Measurements from ENCODE around the gene PSME3. TPM values are rescaled to one million over a fixed set of nuclear protein-coding genes. Genes with fewer than 3 reads are reported as not detected.
A peak's percentile ranks its signal among the peaks of the same experiment; 100 is the strongest.

PSME3 gene
- total and polyA plus RNA-seq, 3 donors from 2014 or later, result 79.7 to 135 (median 92.1) TPM

DNA sequence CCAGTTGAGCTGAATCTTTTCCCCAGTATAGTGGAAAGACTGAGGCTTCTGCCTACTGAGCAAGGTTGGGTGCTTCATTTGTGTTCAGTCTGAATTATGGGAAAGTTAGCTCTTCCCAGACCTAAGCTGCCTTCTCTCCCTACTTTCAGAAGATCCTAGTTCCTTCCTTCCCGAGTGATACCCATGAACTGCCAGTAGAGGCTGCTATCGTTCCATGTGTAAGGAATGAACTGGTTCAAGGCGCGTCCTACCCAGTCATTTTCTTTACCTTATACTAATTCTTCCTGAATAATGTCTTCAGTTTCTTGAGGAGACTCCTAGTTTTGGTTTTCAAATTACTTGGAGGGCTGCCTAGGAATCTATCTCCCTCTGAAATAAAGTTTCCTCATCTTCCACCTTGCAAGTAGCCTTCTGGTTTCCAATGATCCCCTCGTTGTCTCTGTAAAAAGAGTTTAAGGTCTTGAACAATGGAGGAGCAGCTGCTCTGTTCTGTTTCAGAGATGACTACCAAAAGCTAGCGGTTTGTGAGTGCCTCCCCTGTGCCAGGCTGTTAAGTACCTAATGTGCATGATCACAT is 10.2 kb downstream of the PSME3 start:
- TF ChIP-seq, protein P1, sequence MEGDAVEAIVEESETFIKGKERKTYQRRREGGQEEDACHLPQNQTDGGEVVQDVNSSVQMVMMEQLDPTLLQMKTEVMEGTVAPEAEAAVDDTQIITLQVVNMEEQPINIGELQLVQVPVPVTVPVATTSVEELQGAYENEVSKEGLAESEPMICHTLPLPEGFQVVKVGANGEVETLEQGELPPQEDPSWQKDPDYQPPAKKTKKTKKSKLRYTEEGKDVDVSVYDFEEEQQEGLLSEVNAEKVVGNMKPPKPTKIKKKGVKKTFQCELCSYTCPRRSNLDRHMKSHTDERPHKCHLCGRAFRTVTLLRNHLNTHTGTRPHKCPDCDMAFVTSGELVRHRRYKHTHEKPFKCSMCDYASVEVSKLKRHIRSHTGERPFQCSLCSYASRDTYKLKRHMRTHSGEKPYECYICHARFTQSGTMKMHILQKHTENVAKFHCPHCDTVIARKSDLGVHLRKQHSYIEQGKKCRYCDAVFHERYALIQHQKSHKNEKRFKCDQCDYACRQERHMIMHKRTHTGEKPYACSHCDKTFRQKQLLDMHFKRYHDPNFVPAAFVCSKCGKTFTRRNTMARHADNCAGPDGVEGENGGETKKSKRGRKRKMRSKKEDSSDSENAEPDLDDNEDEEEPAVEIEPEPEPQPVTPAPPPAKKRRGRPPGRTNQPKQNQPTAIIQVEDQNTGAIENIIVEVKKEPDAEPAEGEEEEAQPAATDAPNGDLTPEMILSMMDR (IDR thresholded peaks at IDR 0.05), result peak; percentile 83 to 89 (median 84)
- TF ChIP-seq POLR2A (IDR thresholded peaks at IDR 0.05), result no peak
- H3K9me3 ChIP-seq, result no peaks in the 10 kb centered on the region
- H3K4me1 ChIP-seq, result no peaks in the 10 kb centered on the region
- 41 to 55% methylated on average over 6 of the region's 6 CpGs for WGBS, 2 donors
- H3K27ac ChIP-seq, result no peak overlapping the region
- no peak overlapping the region for H3K4me3 ChIP-seq
- no peaks in the 10 kb centered on the region for H3K27me3 ChIP-seq
- no peaks in the 10 kb centered on the region for H3K36me3 ChIP-seq (ENCODE audit: low read depth, missing control alignments)
- DNase-seq, result peak; percentile 40
- intact Hi-C loops (cut with DNase I; ENCODE audit: low total_unique reads), result loop anchor here (5.0 kb wide), 1 partner anchor 84 kb away; no protein-coding TSS in a partner anchor

DNA sequence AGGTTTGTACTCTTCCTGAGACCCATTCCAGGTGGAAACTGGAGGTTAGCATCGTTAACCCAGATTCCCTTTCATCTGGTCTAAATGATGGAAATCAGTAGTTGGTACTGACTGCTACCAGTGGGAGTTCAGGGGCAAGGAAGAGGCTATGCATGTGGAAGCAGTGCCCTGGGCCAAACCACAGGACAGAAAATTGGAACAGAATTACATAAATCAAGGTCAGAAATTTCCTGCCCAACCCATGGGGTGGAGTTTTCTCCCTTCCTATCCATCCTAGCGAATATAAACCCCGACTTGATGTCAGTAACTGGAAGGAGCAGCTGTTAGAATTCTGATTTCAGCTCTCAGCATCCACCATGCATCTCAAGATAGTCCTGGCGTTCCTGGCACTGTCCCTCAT is 11.1 kb downstream of the PSME3 start, which contains the start of gene AOC2:
Gene AOC2, plus strand, starts transcription at position 310 of the 400 bp plus-strand sequence. Its CDS starts 47 bp downstream, at position 357.
- no peaks in the 10 kb centered on the region for H3K27me3 ChIP-seq
- no peaks in the 10 kb centered on the region for H3K9me3 ChIP-seq
- no peak within 1 kb of the TSS for H3K4me3 ChIP-seq
- WGBS, 2 donors, result 70 to 76% methylated on average over 4 of the region's 4 CpGs
- H3K36me3 ChIP-seq (ENCODE audit: low read depth, missing control alignments), result no peaks in the 10 kb centered on the region
- DNase-seq, result no peak
- H3K4me1 ChIP-seq, result no peaks in the 10 kb centered on the region
- no peak within 1 kb of the TSS for H3K27ac ChIP-seq
- intact Hi-C loops (cut with DNase I; ENCODE audit: low total_unique reads), result loop anchor here (5.0 kb wide), 1 partner anchor 83 kb away; no protein-coding TSS in a partner anchor
- TF ChIP-seq, protein P1 (IDR thresholded peaks at IDR 0.05), result no peak
- no peak for TF ChIP-seq POLR2A (IDR thresholded peaks at IDR 0.05)

- no peak overlapping the region for H3K27ac ChIP-seq
- no peak for TF ChIP-seq POLR2A (IDR thresholded peaks at IDR 0.05)
- TF ChIP-seq, protein P1 (IDR thresholded peaks at IDR 0.05), result no peak
- H3K9me3 ChIP-seq, result no peaks in the 10 kb centered on the region
- H3K36me3 ChIP-seq (ENCODE audit: low read depth, missing control alignments), result no peaks in the 10 kb centered on the region
- H3K4me3 ChIP-seq, result no peak overlapping the region
- H3K4me1 ChIP-seq, result no peaks in the 10 kb centered on the region
- no peak for DNase-seq
- intact Hi-C loops (cut with DNase I; ENCODE audit: low total_unique reads), result loop anchor here (5.0 kb wide), 1 partner anchor 82 kb away; no protein-coding TSS in a partner anchor
- H3K27me3 ChIP-seq, result no peaks in the 10 kb centered on the region
- WGBS, 2 donors, result 90 to 92% methylated on average over 21 to 24 of the region's 24 CpGs
Observed at GRCh38 chr17:42844761-42845555, 11.8 kb downstream of the PSME3 start.

GRCh38 chr17:42845556-42845917 is 12.3 kb downstream of the PSME3 start:
- Histone ChIP-seq H3K36me3 (ENCODE audit: low read depth, missing control alignments) (no peaks in the 10 kb centered on the region), H3K4me1 (peaks cover 1% of the 10 kb centered on the region), H3K27me3 (no peaks in the 10 kb centered on the region), H3K9me3 (no peaks in the 10 kb centered on the region), H3K4me3 (no peak overlapping the region), H3K27ac (no peak overlapping the region)
- intact Hi-C loops (cut with DNase I; ENCODE audit: low total_unique reads), result no loop called here
- DNase-seq, result no peak
- no peak for TF ChIP-seq POLR2A (IDR thresholded peaks at IDR 0.05)
- TF ChIP-seq, protein P1 (IDR thresholded peaks at IDR 0.05), result no peak
- WGBS, 2 donors, result 91% methylated on average over 4 to 12 of the region's 12 CpGs

All from testis (tissue), 3 donors.